ENCODE measurements around the gene PDE4D.

The PDE4D gene

DNA sequence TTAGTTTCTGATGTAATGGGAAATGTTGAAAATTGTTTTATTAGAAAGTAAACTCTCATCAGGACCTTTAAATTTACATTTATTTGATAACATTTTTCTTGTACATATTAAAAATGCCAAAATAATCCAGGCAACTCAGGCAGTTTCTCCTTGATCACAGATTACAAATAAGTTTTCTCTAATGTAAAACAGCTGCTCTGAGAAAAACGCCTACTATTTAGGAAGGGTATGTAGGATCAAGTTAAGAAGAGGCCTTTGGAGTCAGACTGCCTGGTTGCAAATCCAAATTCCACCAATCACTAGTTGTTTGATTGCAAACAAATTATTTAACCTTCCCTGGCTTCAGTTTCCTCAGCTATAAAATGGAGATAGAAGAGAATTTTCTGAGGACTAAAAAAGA lies 610.8 kb downstream of the PDE4D start:
- DNase-seq (ENCODE audit: low read depth): no peak

DNA sequence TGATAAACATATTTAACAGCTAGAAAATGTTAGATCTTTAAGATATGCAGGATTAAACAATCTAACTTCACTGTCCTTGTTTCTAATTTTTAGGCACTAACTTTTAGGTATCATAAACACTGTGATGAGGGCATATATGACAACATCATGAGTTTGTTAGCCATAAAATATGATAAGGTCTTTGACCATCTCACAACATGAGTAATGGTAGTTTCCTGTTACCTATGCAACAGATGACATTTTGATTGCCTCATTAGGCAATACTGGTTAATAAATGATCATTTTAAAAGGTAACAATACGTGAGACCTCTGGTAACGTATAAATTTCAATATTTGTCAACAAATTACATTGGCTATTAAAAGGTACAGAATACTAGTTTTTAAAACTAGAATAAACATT lies 613.5 kb downstream of the PDE4D start:
- DNase-seq (ENCODE audit: low read depth): no peak

DNA sequence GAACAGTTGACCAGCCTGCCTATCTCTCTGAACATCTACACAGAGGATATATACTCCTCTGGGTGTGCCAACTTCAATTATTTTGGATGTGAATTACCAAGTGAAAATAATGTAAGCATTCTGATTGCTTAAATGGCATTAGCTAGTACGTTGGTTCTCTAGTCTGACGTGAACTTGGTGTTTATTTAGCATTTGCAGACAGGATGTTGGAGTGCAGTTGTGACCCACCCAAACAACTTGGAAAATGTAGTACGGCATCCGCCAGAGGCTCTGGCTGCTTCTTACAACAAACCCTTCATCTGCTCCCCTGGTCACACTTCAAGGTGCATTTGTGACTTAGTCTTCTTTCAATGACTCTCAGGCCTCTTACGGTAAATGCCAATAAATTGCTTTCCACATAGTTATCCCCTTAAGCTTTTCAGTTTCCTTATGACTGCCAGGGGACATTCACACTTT lies 616.6 kb downstream of the PDE4D start:
- no peak for DNase-seq (ENCODE audit: low read depth)

DNA sequence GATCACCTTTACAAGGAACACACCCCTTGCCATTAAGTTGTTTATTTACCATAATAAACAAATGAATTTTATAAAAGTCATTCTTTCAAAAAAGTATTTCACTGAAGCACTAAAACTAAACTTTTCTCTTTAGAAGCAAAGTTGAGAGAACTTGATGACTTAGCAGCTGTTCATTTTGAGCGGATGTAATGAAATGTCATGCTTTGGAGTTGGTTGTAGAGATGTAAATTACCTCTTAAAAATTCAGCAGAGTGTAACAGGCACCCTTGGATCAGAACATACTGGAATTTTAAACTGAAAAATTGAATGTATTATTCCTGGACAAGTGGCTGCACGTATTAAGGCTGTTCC lies 617.2 kb downstream of the PDE4D start:
- DNase-seq (ENCODE audit: low read depth): no peak

DNA sequence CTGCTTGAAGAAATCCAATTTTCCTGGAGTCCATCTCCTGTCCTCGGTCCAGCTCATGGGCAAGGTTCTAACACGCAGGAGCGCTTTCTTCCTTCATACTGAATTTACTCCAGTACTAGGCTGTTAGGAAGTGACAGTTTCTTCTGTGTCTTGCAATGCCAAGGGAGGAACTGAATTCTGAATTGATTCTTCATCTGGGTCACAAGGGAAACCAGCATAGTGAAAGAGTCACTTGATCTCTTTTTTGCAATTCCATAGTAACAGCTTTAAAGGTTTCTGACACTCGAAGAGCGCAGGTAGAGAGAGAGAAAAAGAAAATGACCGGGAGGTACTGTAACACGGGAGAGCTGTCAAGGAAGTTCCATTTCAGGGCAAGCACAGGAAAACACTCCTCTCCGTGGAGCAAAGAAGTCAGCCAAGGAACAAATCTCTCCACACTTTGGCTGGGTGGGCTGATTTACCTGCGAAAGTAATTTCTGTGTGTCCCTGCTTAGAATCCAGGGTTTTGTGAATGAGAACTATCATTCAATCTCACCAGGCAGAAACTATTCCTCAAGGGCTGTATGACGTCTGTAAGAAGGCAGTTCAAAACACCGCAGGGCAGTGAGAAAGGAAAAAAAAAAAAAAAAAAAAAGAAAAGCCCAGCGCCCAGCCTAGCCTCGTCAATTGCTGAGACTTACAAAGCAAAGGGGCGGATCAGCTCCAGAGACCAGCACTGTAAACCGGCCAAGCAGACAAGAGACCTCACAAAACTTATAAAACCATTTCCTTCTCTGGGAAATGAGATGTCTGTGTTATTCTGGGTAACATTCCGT lies 617.8 kb downstream of the PDE4D start:
- DNase-seq (ENCODE audit: low read depth): no peak

DNA sequence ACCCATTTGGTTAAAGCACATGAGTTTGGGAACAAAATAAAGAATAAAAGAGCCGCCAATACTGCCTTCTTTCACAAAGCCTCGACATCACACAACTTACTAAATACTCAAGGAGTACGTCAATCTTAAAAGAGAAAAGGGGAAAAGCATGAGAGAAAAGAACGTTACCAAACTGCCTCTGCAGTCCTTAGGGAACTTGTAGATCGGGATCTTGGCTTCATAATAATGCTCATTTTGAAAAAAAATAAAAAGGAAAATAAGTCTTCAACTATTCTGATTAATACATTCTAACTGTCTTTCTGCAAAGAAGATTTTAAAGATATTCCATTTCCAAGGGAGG lies 618.4 kb downstream of the PDE4D start:
- no peak for DNase-seq (ENCODE audit: low read depth)

DNA sequence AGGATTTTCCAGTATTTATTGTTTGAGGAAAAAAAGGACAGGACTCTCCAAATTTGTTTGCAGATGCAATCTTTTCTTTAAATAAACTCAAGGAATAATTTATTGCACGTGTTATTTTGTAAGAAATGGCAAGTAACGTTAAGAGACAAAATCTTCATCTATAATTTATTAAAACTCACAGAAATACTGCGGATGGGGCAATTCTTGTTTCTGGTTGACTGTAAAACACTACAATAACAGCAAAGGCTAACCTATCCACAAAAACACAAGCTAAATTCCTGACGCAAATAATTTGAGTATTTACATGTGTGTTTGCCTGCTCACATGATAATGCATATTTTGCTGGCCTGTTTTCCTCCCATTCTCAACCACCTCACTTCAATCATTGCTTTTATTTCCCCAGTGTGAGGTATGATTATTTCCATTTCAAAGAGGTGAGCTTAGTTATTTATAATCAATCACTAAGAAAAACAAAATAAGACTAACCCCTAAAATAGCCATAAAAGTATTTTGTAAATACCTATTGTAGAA lies 619.4 kb downstream of the PDE4D start:
- no peak for DNase-seq (ENCODE audit: low read depth)

DNA sequence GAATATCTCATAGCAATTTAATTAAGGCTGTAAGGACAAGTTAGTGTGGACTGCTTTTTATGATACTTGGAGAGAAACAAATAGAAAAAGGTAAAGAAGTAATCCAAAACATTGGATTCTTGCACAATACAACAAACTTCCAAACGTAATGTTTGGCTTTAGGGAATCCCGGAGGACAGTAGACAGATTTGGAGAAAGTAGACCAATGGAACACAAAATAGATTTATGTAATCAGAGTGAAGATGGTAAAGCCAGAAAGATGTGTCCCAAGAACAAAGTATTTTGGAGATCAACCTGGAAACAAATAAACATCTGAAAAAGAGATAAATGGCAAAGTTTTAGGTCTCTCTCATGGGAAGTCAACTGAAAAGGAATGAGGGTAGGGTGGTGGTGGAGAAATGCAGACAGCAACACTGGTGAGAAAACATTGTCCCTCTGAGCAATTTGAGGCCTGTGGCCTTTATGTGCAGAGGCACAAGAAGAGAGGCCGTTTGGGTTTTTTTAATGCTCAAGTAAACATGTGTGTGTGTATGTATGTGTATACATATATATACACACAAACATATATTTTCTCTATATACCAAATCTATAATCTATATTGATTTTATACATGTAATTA lies 620.6 kb downstream of the PDE4D start:
- DNase-seq (ENCODE audit: low read depth): no peak

DNA sequence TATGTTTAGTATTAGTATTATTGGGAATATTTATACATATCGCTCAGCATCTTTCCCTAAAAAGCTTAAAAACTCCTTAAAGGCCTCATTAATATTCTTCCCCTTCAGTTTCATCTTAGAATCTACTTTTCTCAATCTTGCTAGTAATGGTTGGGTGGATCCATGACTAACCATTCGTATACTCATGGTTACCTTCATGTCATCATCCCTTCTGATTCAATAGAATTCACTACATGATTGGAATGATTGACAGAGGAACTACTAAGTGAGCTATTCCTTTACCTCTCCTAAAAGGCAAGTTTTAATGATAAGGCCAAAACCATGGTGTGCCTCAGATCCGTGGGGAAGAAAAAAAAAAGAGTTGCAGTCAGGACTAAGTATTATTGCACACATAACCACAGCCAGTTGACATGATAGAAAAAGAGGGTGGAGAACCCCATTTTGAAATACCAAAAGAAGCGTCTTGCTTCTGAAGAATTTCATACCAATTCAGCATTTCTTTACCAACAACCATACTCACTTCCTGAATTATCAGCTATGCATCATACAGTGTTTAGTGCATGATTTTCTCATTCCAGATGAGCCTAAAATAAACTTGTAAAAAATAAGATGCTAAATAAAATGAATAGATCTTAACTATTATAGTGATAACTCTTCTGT lies 624.6 kb downstream of the PDE4D start:
- no peak for DNase-seq (ENCODE audit: low read depth)

DNA sequence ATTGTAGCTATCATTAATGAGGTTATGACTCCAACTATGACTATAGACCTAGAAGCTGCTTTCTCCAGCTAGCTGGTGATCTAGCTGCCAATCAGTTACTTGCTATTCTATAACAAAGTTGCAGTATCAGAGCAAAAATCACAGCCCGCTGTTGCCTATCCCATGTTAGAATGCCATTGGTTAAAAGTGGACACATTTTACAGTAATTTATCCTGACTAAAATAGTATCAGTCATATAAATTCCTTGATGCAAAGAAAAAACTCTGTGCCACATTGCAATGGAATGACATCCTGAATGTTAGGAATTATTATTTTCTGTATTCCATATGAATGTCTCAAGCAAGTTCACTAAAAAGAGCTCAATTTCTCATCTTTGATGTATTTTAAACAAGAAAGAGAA lies 626.5 kb downstream of the PDE4D start:
- no peak for DNase-seq (ENCODE audit: low read depth)

DNA sequence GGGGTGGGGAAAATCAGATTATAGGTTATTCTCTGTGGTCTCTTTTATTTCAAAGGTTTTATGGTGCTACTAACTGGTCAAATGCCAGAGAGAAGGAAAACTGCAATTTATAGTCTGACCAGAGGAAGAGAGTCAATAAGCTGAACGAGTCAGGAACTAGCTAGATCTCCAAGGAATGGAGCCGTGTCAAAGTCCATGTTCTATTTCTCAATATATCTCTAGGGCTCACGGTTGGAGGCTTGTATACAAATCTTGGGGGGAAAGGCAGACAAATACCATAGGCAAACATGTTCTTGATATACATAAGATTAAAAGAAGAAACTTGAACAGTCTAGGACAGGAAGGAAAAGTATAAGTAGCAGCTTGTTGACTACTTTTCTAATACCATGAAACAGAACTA lies 627.1 kb downstream of the PDE4D start:
- no peak for DNase-seq (ENCODE audit: low read depth)

DNA sequence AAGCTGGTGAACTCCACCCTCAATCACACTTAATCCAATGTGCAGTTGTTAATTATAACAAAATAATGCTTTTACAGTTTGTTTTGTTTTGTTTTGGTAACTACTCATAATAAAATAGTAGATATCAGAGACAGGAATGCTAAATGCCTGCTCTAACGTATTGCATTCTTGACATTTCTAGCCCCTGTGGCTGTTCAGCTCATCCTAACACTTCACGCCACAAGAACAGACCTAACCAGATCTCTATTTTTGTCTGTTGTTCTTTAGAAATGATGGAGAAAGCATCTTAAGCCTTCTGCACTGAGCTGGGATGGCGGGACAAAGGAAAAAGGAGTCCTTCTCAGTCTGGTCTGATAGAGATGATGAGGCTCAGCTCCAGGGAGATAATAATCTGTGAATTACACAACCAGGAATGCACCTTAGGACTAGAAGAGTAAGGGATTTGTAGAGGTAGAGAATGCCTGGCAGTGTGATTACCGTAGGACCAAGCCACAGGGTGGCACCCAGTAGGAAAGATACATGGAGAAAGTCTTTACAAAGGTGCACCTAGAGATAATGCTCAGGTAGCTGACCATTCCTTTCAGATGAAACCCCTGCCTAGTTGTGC lies 628.8 kb downstream of the PDE4D start:
- no peak for DNase-seq (ENCODE audit: low read depth)

DNA sequence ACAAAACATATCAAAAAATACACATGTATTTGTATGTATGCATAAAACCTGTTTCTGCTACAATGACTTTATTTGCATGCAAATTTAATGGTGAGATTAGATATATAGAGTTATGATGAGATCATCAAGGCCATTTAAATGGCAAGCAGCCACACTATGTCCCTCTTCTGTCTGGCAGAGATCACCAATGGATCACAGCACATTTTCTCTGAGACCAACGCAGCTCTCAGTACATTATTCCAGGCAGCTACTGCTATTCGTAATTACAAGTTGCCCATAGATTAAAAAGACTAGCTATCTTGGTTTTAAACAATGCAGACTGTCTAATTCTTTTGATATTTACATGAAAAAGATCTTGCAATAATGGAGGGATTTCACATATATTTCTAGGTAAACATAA lies 629.5 kb downstream of the PDE4D start:
- DNase-seq (ENCODE audit: low read depth): no peak

DNA sequence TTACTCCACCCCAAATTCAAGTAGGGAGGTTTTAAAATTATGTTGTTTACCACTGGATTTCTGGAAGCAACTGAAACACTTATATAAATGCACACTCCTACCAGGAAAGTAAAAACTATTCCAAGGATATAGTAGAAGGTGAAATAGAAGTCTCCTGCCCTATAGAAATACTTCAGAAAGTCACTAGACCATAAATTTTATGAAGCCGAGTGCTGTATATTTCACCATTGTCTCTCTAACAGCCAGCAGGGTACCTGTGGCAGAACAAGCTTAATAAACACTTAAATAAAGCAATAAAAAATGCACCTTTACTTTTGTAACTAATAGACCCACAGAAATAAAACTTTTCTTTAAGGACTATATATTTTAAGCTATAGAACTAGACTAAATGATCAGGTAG lies 631.6 kb downstream of the PDE4D start:
- DNase-seq (ENCODE audit: low read depth): no peak

DNA sequence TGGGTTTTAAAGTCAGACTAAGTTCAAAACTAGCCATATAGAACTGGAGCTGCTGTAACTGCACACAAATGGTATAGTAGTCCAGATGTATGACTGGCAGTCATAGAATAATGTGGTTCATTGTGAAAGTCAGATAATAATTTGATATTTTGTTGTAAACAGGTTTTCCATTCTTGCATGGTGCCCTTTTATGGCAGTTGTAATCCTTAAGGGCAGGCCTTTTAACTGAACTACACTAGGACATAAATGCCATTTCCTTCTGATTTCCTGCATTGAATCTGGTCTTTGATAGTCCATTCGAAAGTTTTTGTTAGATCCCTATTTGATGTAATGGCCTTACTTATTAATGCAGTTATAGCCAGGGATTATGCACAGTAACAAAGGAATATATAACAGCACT lies 632.6 kb downstream of the PDE4D start:
- no peak for DNase-seq (ENCODE audit: low read depth)

DNA sequence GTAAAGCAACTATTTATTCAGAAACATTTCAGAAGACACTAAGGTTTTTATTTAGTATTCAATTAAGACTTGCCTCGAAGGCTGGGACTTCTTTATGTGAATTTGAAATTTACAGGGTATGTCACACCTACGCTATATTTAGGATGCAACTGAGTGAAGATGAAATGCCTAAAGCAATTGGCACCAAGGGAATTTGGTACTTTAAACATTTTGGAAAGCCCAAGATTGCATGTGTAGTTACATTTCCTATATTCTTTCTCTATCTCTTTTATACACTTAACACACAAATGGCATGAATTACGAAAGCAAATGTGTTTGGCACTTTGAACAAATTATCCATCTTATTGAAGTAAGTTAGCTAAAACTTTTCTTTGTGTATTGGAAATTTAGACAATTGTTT lies 633.3 kb downstream of the PDE4D start:
- no peak for DNase-seq (ENCODE audit: low read depth)

DNA sequence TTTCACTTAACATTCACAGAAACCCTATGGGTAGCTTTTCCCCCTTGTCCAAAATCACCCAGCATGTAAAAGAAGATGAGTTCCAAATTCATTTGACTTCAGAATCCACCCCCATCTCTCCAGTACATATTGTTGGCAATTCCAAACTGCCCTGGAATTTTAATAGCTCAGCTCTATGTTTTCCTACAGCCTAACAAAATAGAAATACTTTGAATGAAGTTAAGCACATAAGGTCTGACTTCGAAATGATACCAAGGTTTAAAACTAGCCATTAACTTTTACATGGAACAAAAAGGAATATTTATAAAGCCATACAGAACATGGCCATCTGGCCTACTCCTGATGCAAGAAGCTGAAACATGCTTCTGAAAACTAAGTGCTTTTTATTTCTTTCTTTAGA lies 634.3 kb downstream of the PDE4D start:
- no peak for DNase-seq (ENCODE audit: low read depth)

DNA sequence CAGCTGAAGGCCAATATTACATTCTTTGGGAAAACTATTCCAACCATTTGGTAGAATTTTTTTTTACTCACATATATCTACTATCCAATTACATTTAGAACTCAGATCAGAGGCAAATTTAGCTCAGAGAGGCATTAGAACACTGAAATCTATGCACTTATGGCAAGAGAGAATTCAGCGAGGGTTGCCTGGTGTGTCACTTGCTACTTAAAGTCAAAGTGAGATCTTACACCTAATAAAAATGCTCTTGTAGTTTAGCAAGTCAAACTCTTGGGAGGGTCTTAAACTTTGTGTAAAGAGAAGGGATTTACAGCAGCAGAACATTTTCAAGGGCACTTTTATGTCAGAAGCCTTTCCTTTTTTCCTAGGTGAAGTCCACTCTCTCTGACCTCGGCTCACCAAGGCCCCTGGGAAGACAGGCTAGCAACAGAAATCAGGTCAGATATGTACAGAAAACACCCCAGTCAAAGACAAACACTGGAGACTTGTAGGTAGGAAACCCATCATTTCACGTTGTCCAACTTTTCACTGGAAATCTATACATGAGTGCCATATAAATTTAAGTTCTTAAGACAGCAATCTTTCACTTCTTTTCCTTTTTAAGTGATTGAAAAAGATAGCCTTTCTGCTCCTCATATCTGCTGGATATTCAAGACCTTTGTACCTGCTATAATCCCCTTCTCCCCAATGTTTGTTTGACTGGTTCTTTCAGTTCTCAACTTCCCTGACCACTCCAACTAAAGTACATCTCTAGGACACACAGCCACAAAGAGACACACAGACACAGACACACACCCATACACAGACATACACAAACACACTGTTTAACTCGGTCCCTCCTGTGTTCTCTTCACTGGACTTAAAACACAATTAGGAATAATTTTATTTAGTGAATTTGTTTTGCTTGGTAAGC lies 635.8 kb downstream of the PDE4D start:
- DNase-seq (ENCODE audit: low read depth): no peak

DNA sequence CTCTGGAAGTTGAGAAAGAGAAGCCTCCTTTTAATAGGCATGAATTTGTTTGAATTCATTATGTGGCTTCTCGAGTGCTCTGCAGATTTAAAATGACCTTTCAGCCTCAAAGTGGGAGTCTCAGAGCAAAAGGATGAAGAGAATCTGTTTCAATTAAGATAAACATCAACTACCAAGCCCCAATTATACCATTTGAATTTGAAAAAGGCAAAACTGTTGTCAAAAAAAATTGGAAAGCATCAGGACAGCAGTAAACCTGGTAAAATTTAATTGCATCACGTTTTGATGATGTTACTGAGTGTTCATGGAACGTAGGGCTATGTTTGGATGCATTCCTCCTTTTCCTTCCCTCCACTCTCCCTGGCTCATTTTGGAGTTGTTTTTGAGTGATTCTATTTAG lies 637.2 kb downstream of the PDE4D start:
- DNase-seq (ENCODE audit: low read depth): no peak

DNA sequence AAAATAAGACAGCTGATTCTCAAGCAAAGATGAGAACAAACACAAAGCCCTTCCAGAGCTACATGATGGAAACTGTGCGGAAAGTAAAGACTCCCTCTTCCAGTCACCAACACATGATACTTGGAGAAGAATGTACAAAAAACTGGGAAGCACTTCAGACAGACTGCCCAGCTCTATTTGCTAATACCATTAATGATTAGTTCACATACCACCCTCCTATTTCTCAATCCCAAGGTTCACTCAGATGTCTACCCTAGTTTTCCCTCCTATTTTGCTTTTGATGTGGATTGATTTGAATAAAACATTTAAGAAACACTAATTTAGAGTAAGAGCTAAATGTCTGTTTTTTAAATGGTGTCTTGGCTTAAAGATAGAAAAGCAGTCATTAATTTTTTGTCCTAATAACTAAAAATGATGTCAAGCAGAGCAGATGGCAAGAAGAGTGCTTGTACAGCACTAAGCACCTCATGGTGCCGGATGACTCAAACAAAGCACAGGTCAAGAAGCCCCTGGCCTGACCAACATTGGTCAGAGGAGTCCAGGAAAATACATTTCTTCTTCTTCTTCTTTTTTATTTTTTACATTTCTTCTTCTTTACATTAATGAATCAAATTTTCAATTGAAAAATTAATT lies 639.4 kb downstream of the PDE4D start:
- no peak for DNase-seq (ENCODE audit: low read depth)

DNA sequence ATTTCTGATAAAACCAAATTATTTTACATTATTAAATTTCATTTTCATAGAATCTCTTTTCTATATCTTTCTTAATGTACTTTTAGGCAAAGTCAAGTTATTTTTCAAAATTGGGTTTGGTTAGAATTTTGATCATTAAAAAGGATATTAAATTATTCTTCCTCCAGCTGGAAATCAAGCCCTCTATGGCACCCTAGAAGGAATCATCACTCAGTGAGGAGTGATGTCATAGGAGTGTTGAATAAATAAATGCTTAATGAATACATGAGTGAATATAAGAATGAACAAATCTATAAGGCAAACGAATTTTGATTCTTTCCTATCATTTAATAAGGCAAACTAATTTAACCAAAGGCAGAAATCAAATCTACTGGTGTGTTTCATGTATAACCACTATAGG lies 639.9 kb downstream of the PDE4D start:
- no peak for DNase-seq (ENCODE audit: low read depth)

Measured in activated T-helper 9 cell treated with anti-CD3 and anti-CD28 coated beads, Interleukin-2, amount 50 U/mL, for 16 hours (primary cell).